ENCODE measurements around the gene HOXC12. TPM values are rescaled to one million over a fixed set of nuclear protein-coding genes. Genes with fewer than 3 reads are reported as not detected.

Gene HOXC12
- total RNA-seq, 1 experiment from 2014 or later, result not detected

- intact Hi-C loops (cut with micrococcal nuclease; ENCODE audit: unreplicated experiment), result no loop called here
- BruUV-seq (replicated peaks), result no TSS peak
- peaks cover 96% of the 10 kb centered on the region for H3K27me3 Mint-ChIP-seq (ENCODE audit: unreplicated experiment)
- H3K4me1 Mint-ChIP-seq (ENCODE audit: low read depth, unreplicated experiment), result peaks cover 8% of the 10 kb centered on the region
- CTCF ChIA-PET, result no interaction called here
- H3K9me3 Mint-ChIP-seq (ENCODE audit: low read depth, unreplicated experiment), result no peaks in the 10 kb centered on the region
- no peak for DNase-seq
- no peak overlapping the region for H3K4me3 Mint-ChIP-seq (ENCODE audit: low read depth, unreplicated experiment)
- H3K27ac Mint-ChIP-seq (ENCODE audit: unreplicated experiment), result no peak overlapping the region
- H3K36me3 Mint-ChIP-seq (ENCODE audit: insufficient read depth, unreplicated experiment), result no peaks in the 10 kb centered on the region
- TF ChIP-seq, protein P1, sequence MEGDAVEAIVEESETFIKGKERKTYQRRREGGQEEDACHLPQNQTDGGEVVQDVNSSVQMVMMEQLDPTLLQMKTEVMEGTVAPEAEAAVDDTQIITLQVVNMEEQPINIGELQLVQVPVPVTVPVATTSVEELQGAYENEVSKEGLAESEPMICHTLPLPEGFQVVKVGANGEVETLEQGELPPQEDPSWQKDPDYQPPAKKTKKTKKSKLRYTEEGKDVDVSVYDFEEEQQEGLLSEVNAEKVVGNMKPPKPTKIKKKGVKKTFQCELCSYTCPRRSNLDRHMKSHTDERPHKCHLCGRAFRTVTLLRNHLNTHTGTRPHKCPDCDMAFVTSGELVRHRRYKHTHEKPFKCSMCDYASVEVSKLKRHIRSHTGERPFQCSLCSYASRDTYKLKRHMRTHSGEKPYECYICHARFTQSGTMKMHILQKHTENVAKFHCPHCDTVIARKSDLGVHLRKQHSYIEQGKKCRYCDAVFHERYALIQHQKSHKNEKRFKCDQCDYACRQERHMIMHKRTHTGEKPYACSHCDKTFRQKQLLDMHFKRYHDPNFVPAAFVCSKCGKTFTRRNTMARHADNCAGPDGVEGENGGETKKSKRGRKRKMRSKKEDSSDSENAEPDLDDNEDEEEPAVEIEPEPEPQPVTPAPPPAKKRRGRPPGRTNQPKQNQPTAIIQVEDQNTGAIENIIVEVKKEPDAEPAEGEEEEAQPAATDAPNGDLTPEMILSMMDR (IDR thresholded peaks at IDR 0.05; ENCODE audit: unreplicated experiment), result no peak
These were observed 11.9 kb downstream of the HOXC12 start for GRCh38 chr12:53966385-53967133.

DNA sequence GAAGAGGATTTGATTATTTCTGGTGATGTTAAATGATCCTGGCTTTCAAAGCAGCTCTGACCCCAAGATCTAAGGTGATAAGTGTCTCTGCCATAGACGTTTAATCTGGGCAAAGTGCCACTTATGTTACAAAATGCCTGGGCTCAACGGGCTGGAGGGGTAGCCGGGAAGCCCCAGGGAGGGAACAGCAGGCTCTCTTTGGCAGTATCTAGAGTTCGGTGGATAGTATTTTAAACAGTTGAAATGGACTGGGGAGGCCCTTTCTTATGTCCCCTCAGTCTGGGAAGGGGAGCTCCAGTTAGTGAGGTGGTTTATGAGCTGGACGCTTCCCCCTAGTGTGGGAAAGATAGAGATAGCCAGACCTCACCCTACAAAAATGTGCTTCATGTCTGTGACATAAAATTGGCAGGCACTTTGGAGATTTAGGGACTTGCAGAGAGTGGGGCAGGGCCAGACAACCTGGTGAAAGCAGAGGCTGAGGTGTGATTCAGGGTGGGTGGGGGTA lies 12.8 kb downstream of the HOXC12 start:
- H3K4me3 Mint-ChIP-seq (ENCODE audit: low read depth, unreplicated experiment), result no peak overlapping the region
- DNase-seq, result no peak
- TF ChIP-seq, protein P1 (IDR thresholded peaks at IDR 0.05; ENCODE audit: unreplicated experiment), result no peak
- CTCF ChIA-PET, result no interaction called here
- no peaks in the 10 kb centered on the region for H3K9me3 Mint-ChIP-seq (ENCODE audit: low read depth, unreplicated experiment)
- peaks cover 8% of the 10 kb centered on the region for H3K4me1 Mint-ChIP-seq (ENCODE audit: low read depth, unreplicated experiment)
- no peak overlapping the region for H3K27ac Mint-ChIP-seq (ENCODE audit: unreplicated experiment)
- no TSS peak for BruUV-seq (replicated peaks)
- intact Hi-C loops (cut with micrococcal nuclease; ENCODE audit: unreplicated experiment), result no loop called here
- H3K27me3 Mint-ChIP-seq (ENCODE audit: unreplicated experiment), result peaks cover 100% of the 10 kb centered on the region
- H3K36me3 Mint-ChIP-seq (ENCODE audit: insufficient read depth, unreplicated experiment), result no peaks in the 10 kb centered on the region

DNA sequence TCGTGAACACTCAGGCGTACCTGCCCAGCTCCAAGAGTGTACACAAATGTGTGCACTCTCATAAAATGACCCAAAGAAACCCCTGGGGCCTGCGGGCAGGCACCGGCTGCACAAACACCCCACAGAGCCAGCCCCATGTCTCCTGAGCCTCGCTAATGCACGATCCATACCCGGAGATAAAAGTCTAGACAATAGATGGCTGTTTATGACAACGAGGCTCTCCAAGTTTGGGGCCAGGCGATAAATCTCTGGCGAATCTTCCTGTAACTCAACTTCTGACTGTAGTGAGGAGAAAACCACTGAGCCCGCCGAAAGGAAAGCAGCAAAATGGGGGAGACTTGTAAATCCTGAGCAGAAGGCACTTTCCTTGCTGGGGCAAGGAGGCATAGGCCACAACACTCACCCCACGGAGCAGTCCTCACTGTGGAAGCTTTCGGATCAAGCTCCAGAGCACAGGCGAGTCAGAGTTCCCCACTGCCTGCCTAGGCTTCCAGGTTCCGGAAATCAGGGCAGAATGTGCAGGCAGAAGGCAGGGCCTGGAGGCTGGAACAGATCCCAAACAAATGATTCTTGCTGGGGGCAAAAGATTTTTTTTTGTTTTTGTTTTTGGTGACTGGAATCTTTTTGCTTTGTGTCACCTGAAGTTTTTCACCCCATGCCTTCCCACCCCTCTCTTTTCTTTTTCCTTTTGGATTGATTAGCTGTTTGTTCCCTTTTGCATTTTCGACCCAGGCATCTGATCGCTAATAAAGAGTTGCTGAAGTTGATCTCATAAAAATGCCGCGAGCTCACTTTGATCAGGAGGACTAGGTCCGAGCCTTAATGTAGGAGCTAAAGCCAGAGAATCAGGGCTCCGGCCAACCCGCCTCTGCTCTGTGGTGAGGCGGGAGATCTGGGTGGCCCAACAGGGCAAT lies 13.8 kb downstream of the HOXC12 start:
- CTCF ChIA-PET, result no interaction called here
- Mint-ChIP-seq H3K27me3 (ENCODE audit: unreplicated experiment) (peaks cover 100% of the 10 kb centered on the region), H3K9me3 (ENCODE audit: low read depth, unreplicated experiment) (no peaks in the 10 kb centered on the region), H3K36me3 (ENCODE audit: insufficient read depth, unreplicated experiment) (no peaks in the 10 kb centered on the region), H3K27ac (ENCODE audit: unreplicated experiment) (no peak overlapping the region), H3K4me1 (ENCODE audit: low read depth, unreplicated experiment) (peaks cover 8% of the 10 kb centered on the region), H3K4me3 (ENCODE audit: low read depth, unreplicated experiment) (no peak overlapping the region)
- no TSS peak for BruUV-seq (replicated peaks)
- intact Hi-C loops (cut with micrococcal nuclease; ENCODE audit: unreplicated experiment), result no loop called here
- TF ChIP-seq, protein P1 (IDR thresholded peaks at IDR 0.05; ENCODE audit: unreplicated experiment), result no peak
- DNase-seq, result no peak

DNA sequence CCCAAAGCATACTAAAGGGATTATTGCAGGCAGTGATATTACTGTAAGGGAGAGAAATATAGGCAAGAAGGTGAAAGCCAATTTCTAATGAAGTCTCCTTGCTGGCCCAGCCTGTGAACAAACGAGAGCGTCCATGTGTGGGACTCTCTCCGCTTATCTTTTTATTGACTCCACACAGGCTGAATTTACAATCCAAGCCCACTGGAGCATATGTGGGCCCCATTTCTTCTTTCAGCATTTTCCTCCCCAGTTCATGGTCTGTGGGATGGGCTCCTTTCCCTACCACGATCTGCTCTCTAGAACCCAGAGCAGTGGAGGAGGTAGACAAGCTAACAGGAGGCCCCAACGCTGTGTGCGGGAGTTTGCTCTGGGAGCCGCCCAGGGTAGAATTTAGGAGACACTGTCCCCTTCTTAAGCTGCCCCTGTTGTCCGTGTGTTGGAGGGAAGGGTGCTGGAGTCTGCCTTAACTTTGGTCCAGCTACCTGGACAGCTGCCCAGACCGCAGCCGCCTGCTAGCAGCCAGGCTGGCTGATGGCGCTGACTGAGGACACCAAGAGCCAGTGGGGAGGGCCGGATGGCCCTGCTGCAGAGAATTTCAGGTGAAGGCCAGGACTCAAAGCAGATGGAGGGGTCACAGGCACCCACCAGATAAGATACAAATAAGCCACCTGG lies 15.0 kb downstream of the HOXC12 start:
- Mint-ChIP-seq H3K36me3 (ENCODE audit: insufficient read depth, unreplicated experiment) (peaks cover 6% of the 10 kb centered on the region), H3K4me3 (ENCODE audit: low read depth, unreplicated experiment) (no peak overlapping the region), H3K27ac (ENCODE audit: unreplicated experiment) (no peak overlapping the region), H3K9me3 (ENCODE audit: low read depth, unreplicated experiment) (no peaks in the 10 kb centered on the region), H3K27me3 (ENCODE audit: unreplicated experiment) (peaks cover 100% of the 10 kb centered on the region), H3K4me1 (ENCODE audit: low read depth, unreplicated experiment) (peaks cover 8% of the 10 kb centered on the region)
- intact Hi-C loops (cut with micrococcal nuclease; ENCODE audit: unreplicated experiment), result no loop called here
- TF ChIP-seq, protein P1 (IDR thresholded peaks at IDR 0.05; ENCODE audit: unreplicated experiment), result no peak
- DNase-seq, result no peak
- no TSS peak for BruUV-seq (replicated peaks)
- CTCF ChIA-PET, result no interaction called here
